Posterior cingulate gyrus (tissue), 11 donors: Measurements from ENCODE around the gene NPC2.
A peak's percentile ranks its signal among the peaks of the same experiment; 100 is the strongest.

Experiments used
- DNase-seq, 10 donors: peaks; one replicate each; pipeline versions ENCODE4 v3.0.0 to v3.0.0-alpha.2; 2020 to 2021; ENCODE audit warnings: mixed read lengths in 3 of 10
- intact Hi-C: fragments of 100-400 bp; cut with DNase I; formaldehyde crosslinking; loops from one replicate; pipeline ENCODE4 v1.15.1; 2023

Gene NPC2

DNA sequence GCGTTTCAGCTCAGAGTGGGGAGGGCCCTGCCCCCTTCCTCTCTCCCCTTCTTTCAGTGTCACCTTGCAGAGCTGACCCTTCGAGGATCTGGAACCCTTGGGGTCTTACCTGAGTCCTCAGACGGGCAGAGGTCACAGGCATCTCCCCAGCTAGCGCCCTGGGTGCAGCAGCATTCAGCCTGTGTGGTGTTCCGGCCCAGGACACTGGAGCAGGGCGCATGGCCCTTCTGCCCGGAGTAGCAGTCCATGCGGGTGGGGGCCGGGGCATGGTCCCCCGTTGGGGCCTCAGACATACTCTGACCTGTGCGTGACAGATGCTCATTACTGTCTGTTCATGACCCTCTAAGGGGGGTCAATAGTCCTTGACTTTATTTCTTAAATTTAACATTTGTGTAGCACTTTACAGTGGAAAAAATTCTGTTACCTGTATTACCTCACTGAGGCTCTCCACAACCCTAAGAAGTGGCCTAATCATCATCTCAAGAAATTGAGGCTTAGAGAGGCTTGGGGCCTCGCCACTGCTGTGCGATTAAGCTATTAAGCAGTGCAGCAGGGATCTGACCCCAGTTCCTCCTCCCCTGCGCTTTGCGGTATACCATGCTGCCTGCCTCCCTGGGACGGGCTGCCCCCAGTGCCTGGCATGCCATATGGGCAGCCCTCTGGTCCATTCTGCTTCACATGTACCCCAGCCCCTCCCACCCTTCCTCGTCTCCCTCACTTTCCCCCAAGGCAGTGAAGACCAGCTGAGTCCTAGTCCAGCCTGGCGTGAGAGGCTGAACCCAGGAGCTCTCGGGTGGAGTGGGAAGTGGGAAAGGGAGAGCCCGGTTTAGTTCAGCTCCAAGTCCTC, 12.0 kb upstream of the NPC2 start:
- intact Hi-C loops = loop anchor here (5.0 kb wide), 1 partner anchor 107 kb away; the partner anchor contains the start of gene LTBP2
- peak in 1 of 10 donors; percentile 72 for DNase-seq

GRCh38 chr14:74504412-74504811, 11.3 kb upstream of the NPC2 start:
- intact Hi-C loops = loop anchor here (5.0 kb wide), 1 partner anchor 108 kb away; the partner anchor contains the start of gene LTBP2
- DNase-seq = peak in 1 of 10 donors; percentile 36

DNA sequence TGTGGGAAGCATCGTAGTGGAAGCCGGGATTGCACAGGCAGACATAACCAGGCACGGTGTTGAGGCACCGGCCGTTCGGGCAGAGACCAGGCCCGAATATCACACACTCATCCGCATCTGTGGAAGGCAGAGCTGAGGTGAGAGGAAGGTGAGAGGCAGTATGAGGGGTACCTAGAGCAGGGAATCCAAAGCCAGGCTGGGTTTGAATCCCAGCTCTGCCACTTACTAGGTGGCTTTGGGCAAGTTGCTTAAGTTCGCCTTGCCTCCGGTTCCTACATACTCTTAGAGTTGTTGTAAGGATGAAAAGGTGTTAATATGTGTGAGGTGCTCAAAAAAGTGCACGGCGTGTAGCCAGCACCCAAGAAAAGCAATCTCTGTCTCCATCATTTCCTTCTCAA, 10.8 kb upstream of the NPC2 start:
- DNase-seq = no peak
- intact Hi-C loops = loop anchor here (5.0 kb wide), 1 partner anchor 108 kb away; the partner anchor contains the start of gene LTBP2

GRCh38 chr14:74503291-74503937, 10.3 kb upstream of the NPC2 start:
- intact Hi-C loops = loop anchor here (5.0 kb wide), 1 partner anchor 109 kb away; the partner anchor contains the start of gene LTBP2
- DNase-seq = no peak

GRCh38 chr14:74502236-74503019, 9.3 kb upstream of the NPC2 start:
- DNase-seq = peak in 2 of 10 donors; percentile 36 to 42
- intact Hi-C loops = loop anchor here (5.0 kb wide), 1 partner anchor 110 kb away; the partner anchor contains the start of gene LTBP2

GRCh38 chr14:74501691-74502090, 8.6 kb upstream of the NPC2 start:
- intact Hi-C loops = loop anchor here (5.0 kb wide), 1 partner anchor 111 kb away; the partner anchor contains the start of gene LTBP2
- no peak for DNase-seq

GRCh38 chr14:74501135-74501614, 8.1 kb upstream of the NPC2 start:
- DNase-seq = peak; percentile 47 to 95 (median 74)
- intact Hi-C loops = loop anchor here (5.0 kb wide), 1 partner anchor 111 kb away; the partner anchor contains the start of gene LTBP2

GRCh38 chr14:74500417-74501134, 7.5 kb upstream of the NPC2 start:
- intact Hi-C loops = loop anchor here (5.0 kb wide), 1 partner anchor 112 kb away; the partner anchor contains the start of gene LTBP2
- no peak for DNase-seq

DNA sequence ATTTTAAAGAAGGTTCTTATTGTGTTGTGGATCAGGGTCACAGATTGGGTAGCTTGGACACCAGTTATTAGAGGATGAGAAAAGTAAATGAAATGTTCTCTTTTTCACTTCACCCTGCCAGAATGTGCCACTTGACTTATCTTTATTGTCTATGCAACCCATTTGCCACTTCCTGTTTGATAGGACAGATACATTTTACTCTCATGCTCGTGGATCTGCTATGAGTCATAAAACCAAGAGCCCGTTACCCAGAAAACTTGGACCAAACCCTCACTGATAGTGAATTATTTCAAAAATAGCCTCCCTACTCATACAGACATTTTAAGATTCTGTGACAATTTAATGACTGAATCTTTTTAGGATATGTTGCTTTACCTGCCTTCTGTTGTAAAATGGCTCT, 2.3 kb upstream of the NPC2 start:
- intact Hi-C loops = loop anchor here (10.0 kb wide), 1 partner anchor 411 kb away; the partner anchor contains the start of genes ALDH6A1 and LIN52
- DNase-seq = no peak

- intact Hi-C loops = loop anchor here (5.0 to 10.0 kb wide), 2 partner anchors 131 to 409 kb away; partner anchors contain the start of genes ALDH6A1 and LIN52
- peak; percentile 96 to 100 (median 98) for DNase-seq
Observed at GRCh38 chr14:74493343-74494261, 497 bp upstream of the NPC2 start, which contains the start of gene ISCA2. TSS of gene ISCA2 (plus strand) at chr14:74493765. CDS start at chr14:74493775, 10 bp downstream.

- intact Hi-C loops = loop anchor here (5.0 to 10.0 kb wide), 2 partner anchors 130 to 407 kb away; partner anchors contain the start of genes ALDH6A1 and LIN52
- DNase-seq = no peak
Observed at GRCh38 chr14:74491956-74492775, 939 bp downstream of the NPC2 start.

GRCh38 chr14:74490486-74490885, 2.6 kb downstream of the NPC2 start:
- intact Hi-C loops = loop anchor here (5.0 to 10.0 kb wide), 2 partner anchors 128 to 406 kb away; partner anchors contain the start of genes ALDH6A1 and LIN52
- no peak for DNase-seq

- no peak for DNase-seq
- intact Hi-C loops = no loop called here
Observed at GRCh38 chr14:74488786-74489397, 4.2 kb downstream of the NPC2 start.

- intact Hi-C loops = no loop called here
- no peak for DNase-seq
Observed at GRCh38 chr14:74486164-74486563, 6.9 kb downstream of the NPC2 start.

GRCh38 chr14:74483321-74483720, 9.8 kb downstream of the NPC2 start:
- intact Hi-C loops = no loop called here
- no peak for DNase-seq

DNA sequence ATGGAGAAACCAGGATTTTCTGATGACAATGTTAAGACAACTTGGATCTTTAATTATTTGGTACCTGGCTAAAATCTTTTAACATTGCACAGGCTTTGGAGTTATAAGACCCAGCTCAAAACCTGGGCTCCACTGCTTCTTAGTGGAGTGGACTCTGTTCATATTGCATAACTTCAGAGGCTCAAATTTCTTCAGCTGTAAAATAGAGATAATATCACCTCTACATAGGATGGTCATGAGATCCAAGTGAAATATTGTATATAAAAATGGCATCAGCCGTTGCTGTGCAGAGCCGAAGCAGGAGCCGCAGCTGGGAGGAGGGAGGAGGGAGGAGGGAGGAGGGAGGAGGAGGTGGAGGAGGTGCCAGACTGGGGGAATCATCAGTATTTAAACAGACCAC, 10.5 kb downstream of the NPC2 start:
- intact Hi-C loops = no loop called here
- no peak for DNase-seq

DNA sequence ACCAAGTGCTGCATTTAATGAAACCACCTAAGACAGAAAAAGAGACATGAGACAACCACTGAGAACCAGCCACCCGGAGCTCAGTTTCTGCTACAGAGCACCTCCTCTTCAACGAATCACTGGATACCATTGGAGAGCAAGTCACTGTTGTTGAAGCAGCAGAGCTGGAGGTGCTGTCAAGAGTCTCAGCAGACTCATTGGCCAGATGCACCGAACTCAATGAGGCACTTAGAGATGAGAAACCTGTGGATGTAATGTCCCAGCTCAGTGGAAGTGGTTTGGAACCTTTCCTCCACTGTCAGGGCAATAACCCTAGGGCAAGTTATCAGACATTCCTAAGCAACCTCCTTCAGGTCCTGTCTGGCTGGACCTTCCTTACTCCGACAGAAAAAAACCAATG, 13.1 kb downstream of the NPC2 start:
- intact Hi-C loops = no loop called here

More for the DNA sequence above, 13.1 kb downstream of the NPC2 start:
- no peak for DNase-seq
